H1 (cell line): Measurements from ENCODE around the gene CREB3L4. TPM values are rescaled to one million over a fixed set of nuclear protein-coding genes. Genes with fewer than 3 reads are reported as not detected.
A peak's percentile ranks its signal among the peaks of the same experiment; 100 is the strongest.

Source experiments
- CTCF ChIA-PET: fragments of 300-600 bp; sonication (Branson Sonifier 250); formaldehyde crosslinking; loops from one replicate; lab custom pipeline; 2021; ENCODE audit not compliant: partially characterized antibody; lab: Charles Lee
- POLR2A ChIA-PET: fragments of 300-600 bp; sonication (Branson Sonifier 250); formaldehyde crosslinking; loops from one replicate; lab custom pipeline; 2021; ENCODE audit warnings: inconsistent platforms; ENCODE audit not compliant: partially characterized antibody; lab: Charles Lee
- DNase-seq, 2 experiments: peaks; one replicate each; pipeline versions ENCODE4 v3.0.0 to v3.0.0-alpha.2; 2010 to 2022; ENCODE audit warnings: low spot score in 2 of 2, low read depth in 1 of 2, mixed read lengths in 1 of 2
- FAIRE-seq: peaks from 2 replicates; lab custom pipeline; 2011; peaks lifted over from hg19 to GRCh38; lab: Jason Lieb, UNC
- H2AFZ ChIP-seq: 2 replicates; pipeline ENCODE4 v1.8.1; 2012; ENCODE audit warnings: low read length, inconsistent platforms
- H2AK5ac ChIP-seq: 2 replicates; pipeline ENCODE4 v1.6.1; 2013; ENCODE audit warnings: low read depth, low read length
- H2BK120ac ChIP-seq: replicated peaks from 2 replicates; pipeline ENCODE3; 2013; ENCODE audit warnings: low read depth, low read length, inconsistent platforms
- H2BK12ac ChIP-seq: 2 replicates; pipeline ENCODE4 v1.6.1; 2013; ENCODE audit warnings: low read depth, low read length
- H2BK15ac ChIP-seq: 2 replicates; pipeline ENCODE4 v1.6.1; 2013; ENCODE audit warnings: low read length
- H2BK20ac ChIP-seq: 2 replicates; pipeline ENCODE4 v1.6.1; 2013; ENCODE audit warnings: low read length
- H2BK5ac ChIP-seq: 2 replicates; pipeline ENCODE4 v1.6.1; 2013; ENCODE audit warnings: low read depth, low read length
- H3K14ac ChIP-seq: 2 replicates; pipeline ENCODE4 v1.6.1; 2013; ENCODE audit warnings: inconsistent platforms; ENCODE audit not compliant: insufficient read length
- H3K18ac ChIP-seq: 2 replicates; pipeline ENCODE4 v1.6.1; 2013; ENCODE audit warnings: low read length; ENCODE audit errors: extremely low read depth
- H3K23ac ChIP-seq: 2 replicates; pipeline ENCODE4 v1.6.1; 2013; ENCODE audit warnings: inconsistent platforms; ENCODE audit not compliant: insufficient read length
- H3K23me2 ChIP-seq: 2 replicates; pipeline ENCODE4 v1.6.1; 2013; ENCODE audit warnings: low read depth, low read length
- H3K27ac ChIP-seq: 2 replicates; pipeline ENCODE4 v1.6.1; 2011; ENCODE audit warnings: low read depth, low read length, inconsistent platforms
- H3K27me3 ChIP-seq, 4 experiments: replicated peaks in 1 of 4; 1 replicate in 1 of 4; 2 replicates in 3 of 4; pipeline versions ENCODE4 v1.6.1 to v1.8.1; 2011 to 2013; ENCODE audit warnings: low read length in 3 of 4, mild to moderate bottlenecking in 3 of 4, inconsistent platforms in 2 of 4, mixed read lengths in 2 of 4, moderate library complexity in 1 of 4; ENCODE audit not compliant: control insufficient read depth in 3 of 4, insufficient read depth in 3 of 4; ENCODE audit errors: extremely low read depth in 1 of 4
- H3K36me3 ChIP-seq, 4 experiments: 2 replicates each; pipeline versions ENCODE4 v1.6.1 to v1.8.1; 2011 to 2013; ENCODE audit warnings: mild to moderate bottlenecking in 4 of 4, low read length in 3 of 4, moderate library complexity in 2 of 4, control low read depth in 1 of 4, inconsistent platforms in 1 of 4; ENCODE audit not compliant: insufficient read depth in 4 of 4, control insufficient read depth in 2 of 4
- H3K4ac ChIP-seq: replicated peaks from 2 replicates; pipeline ENCODE3; 2013; ENCODE audit warnings: low read length, low read depth, mixed read lengths, inconsistent platforms; ENCODE audit not compliant: insufficient read length
- H3K4me1 ChIP-seq, 4 experiments: replicated peaks in 1 of 4; 1 replicate in 1 of 4; 2 replicates in 3 of 4; pipeline versions ENCODE4 v1.6.1 to v1.8.1; 2011 to 2013; ENCODE audit warnings: low read length in 3 of 4, inconsistent platforms in 2 of 4, mixed read lengths in 1 of 4; ENCODE audit not compliant: insufficient read depth in 4 of 4, control insufficient read depth in 3 of 4
- H3K4me2 ChIP-seq, 2 experiments: 2 replicates each; pipeline versions ENCODE4 v1.6.1 to v1.8.1; 2011 to 2013; ENCODE audit warnings: low read depth in 2 of 2, low read length in 2 of 2, control low read depth in 1 of 2, inconsistent platforms in 1 of 2, mild to moderate bottlenecking in 1 of 2; ENCODE audit not compliant: insufficient read depth in 1 of 2
- H3K4me3 ChIP-seq, 4 experiments: fragments of 200-600, 300-600 bp in 1 of 4; sonication (generic), shearing (Covaris generic), sonication (Bioruptor Twin) in 1 of 4; 2 replicates each; pipeline versions ENCODE4 v1.5.1 to v1.8.1; 2011 to 2016; ENCODE audit warnings: low read length in 4 of 4, low read depth in 3 of 4, control low read depth in 2 of 4, inconsistent platforms in 2 of 4, mild to moderate bottlenecking in 2 of 4, mixed read lengths in 1 of 4, moderate library complexity in 1 of 4; ENCODE audit not compliant: insufficient read depth in 2 of 4; ENCODE audit errors: extremely low read depth in 1 of 4
- H3K56ac ChIP-seq: replicated peaks from 2 replicates; pipeline ENCODE3; 2013; ENCODE audit warnings: low read depth, mild to moderate bottlenecking, mixed read lengths, low read length, inconsistent platforms; ENCODE audit not compliant: insufficient read length
- H3K79me1 ChIP-seq: 2 replicates; pipeline ENCODE4 v1.6.1; 2013; ENCODE audit warnings: low read depth, low read length, control low read depth
- H3K79me2 ChIP-seq, 2 experiments: 2 replicates each; pipeline versions ENCODE4 v1.6.1 to v1.8.1; 2012 to 2013; ENCODE audit warnings: low read length in 2 of 2, mild to moderate bottlenecking in 2 of 2, inconsistent platforms in 1 of 2; ENCODE audit not compliant: insufficient read depth in 2 of 2, control insufficient read depth in 1 of 2
- H3K9ac ChIP-seq, 4 experiments: replicated peaks in 1 of 4; 1 replicate in 1 of 4; 2 replicates in 3 of 4; pipeline versions ENCODE4 v1.6.1 to v1.8.1; 2011 to 2013; ENCODE audit warnings: low read depth in 3 of 4, low read length in 3 of 4, control low read depth in 2 of 4, mild to moderate bottlenecking in 2 of 4, moderate library complexity in 2 of 4, inconsistent platforms in 1 of 4; ENCODE audit errors: extremely low read depth in 1 of 4
- H3K9me3 ChIP-seq, 2 experiments: 2 replicates each; pipeline versions ENCODE4 v1.6.1 to v1.8.1; 2012 to 2013; ENCODE audit warnings: mild to moderate bottlenecking in 2 of 2, moderate library complexity in 2 of 2, control low read depth in 1 of 2, inconsistent platforms in 1 of 2, low read depth in 1 of 2, low read length in 1 of 2, mixed read lengths in 1 of 2; ENCODE audit not compliant: insufficient read depth in 2 of 2
- H4K20me1 ChIP-seq, 2 experiments: replicated peaks in 1 of 2; 2 replicates each; pipeline versions ENCODE3 to v1.8.1; 2011 to 2013; ENCODE audit warnings: inconsistent platforms in 2 of 2, low read length in 2 of 2, mild to moderate bottlenecking in 1 of 2; ENCODE audit not compliant: insufficient read depth in 2 of 2, control insufficient read depth in 1 of 2
- H4K5ac ChIP-seq: 2 replicates; pipeline ENCODE4 v1.6.1; 2013; ENCODE audit warnings: low read length, low read depth, mixed read lengths, inconsistent platforms; ENCODE audit not compliant: insufficient read length
- H4K8ac ChIP-seq: 2 replicates; pipeline ENCODE4 v1.8.0; 2013; ENCODE audit warnings: mild to moderate bottlenecking, moderate library complexity, low read length, inconsistent platforms; ENCODE audit not compliant: insufficient read depth; ENCODE audit errors: extremely low read depth
- H4K91ac ChIP-seq: replicated peaks from 2 replicates; pipeline ENCODE3; 2013; ENCODE audit warnings: low read length, mixed read lengths, inconsistent platforms; ENCODE audit not compliant: insufficient read length
- EP300 ChIP-seq, 2 experiments: IDR thresholded peaks; 1 replicate in 1 of 2; 2 replicates in 1 of 2; pipeline ENCODE4 v1.6.1; 2011 to 2012; ENCODE audit warnings: low read depth in 2 of 2, low read length in 2 of 2, mild to moderate bottlenecking in 2 of 2, borderline replicate concordance in 1 of 2, inconsistent platforms in 1 of 2, moderate library complexity in 1 of 2
- SIN3A ChIP-seq, 2 experiments: IDR thresholded peaks in 1 of 2; conservative IDR thresholded peaks in 1 of 2; 2 replicates each; pipeline ENCODE4 v1.6.1; 2011 to 2012; ENCODE audit warnings: low read length in 2 of 2, improper control_type of control experiment in 1 of 2, low read depth in 1 of 2, mild to moderate bottlenecking in 1 of 2
- WGBS, 2 experiments: shearing (Covaris generic) in 1 of 2; methylation state at CpG; one replicate each; pipeline versions ENCODE4 v1.1.6 to v1.1.7; 2013 to 2015; ENCODE audit warnings: low lambda C conversion rate in 2 of 2, mixed read lengths in 2 of 2, inconsistent platforms in 1 of 2, low coverage in 1 of 2, missing lambda C conversion rate in 1 of 2; ENCODE audit not compliant: insufficient replicate concordance in 2 of 2, insufficient coverage in 1 of 2, insufficient read length in 1 of 2; ENCODE audit errors: extremely low coverage in 1 of 2, missing lambda C conversion rate in 1 of 2; 5-methylcytosine and 5-hydroxymethylcytosine counted together
- polyA plus RNA-seq, 7 experiments: library from polyadenylated mRNA; depleted of rRNA in 3 of 7; stranded (reverse) in 5 of 7; unstranded in 2 of 7; fragments of >200 nt in 5 of 7; fragments of 200-250 nt in 2 of 7; gene quantifications; 1 replicate in 5 of 7; 2 replicates in 1 of 7; 4 replicates in 1 of 7; pipeline versions ENCODE4 v1.2.1 to v1.2.3, GENCODE V29; 2011 to 2013; ENCODE audit warnings: missing spikeins in 2 of 7, mixed read lengths in 2 of 7
- total RNA-seq: library from RNA; stranded (reverse); fragmentation: NEBNext Ultra II Directional; extraction: Animal tissue kit (Norgen Biotek cat#: 25700); gene quantifications from 2 replicates; pipeline ENCODE4 v1.2.1, GENCODE V29; 2021

Gene CREB3L4
- total and polyA plus RNA-seq, 2 of the 8 experiments (the other 6 are each of a cell fraction or from before 2014, with no cell fraction given), result 34.4 to 54.0 TPM

DNA sequence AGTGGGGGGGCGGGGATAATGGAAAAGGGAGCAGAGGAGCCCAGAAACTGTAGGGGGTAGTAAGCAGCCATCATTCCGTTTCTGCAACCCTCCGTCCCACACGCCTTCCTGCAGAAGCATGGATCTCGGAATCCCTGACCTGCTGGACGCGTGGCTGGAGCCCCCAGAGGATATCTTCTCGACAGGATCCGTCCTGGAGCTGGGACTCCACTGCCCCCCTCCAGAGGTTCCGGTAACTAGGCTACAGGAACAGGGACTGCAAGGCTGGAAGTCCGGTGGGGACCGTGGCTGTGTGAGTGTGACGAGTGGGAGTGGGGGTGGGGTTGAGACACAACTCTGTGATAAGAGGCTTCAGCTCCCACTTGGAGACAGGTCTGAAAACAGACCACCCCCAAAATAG, 706 bp downstream of the CREB3L4 start:
- Histone ChIP-seq H2BK120ac (no peak overlapping the region), H2BK20ac (no peak overlapping the region), H3K18ac (peak overlapping the region; percentile 36), H3K79me2 (peaks cover 0 to 20% of the 10 kb centered on the region in 2 experiments; a peak in 2 of 4 replicates), H3K56ac (no peak overlapping the region), H3K9ac (peak overlapping the region; percentile 39 to 84 (median 73)), H4K20me1 (no peaks in the 10 kb centered on the region), H3K14ac (no peak overlapping the region), H3K4ac (peak overlapping the region; percentile 50), H3K23ac (no peak overlapping the region), H3K4me2 (peak overlapping the region; percentile 69 to 91), H2BK15ac (peak overlapping the region; percentile 53; the same call in 1 of the 2 replicates), H3K79me1 (no peaks in the 10 kb centered on the region; the same call in 1 of the 2 replicates), H2AFZ (no peak overlapping the region), H3K4me3 (peak overlapping the region; percentile 51 to 77 (median 66)), H3K4me1 (peaks cover 0 to 12% (median 5%) of the 10 kb centered on the region in 4 experiments; a peak in 5 of 7 replicates), H4K5ac (peak overlapping the region; percentile 37), H4K91ac (peak overlapping the region; percentile 63), H3K27me3 (no peaks in the 10 kb centered on the region), H4K8ac (peak overlapping the region; percentile 92; the same call in 1 of the 2 replicates), H2BK12ac (no peak overlapping the region), H2BK5ac (peak overlapping the region; percentile 21), H3K9me3 (no peaks in the 10 kb centered on the region), H3K23me2 (peaks cover 16% of the 10 kb centered on the region), H2AK5ac (no peak overlapping the region), H3K36me3 (peaks cover 0 to 10% (median under 1%) of the 10 kb centered on the region in 4 experiments; a peak in 2 of 8 replicates), H3K27ac (peak overlapping the region; percentile 61)
- ChIA-PET POLR2A (interaction anchor here (0.6 to 15.7 kb wide), 9 partner anchors 8 to 453 kb away, joined by 3 to 454 read pairs (median 47); partner anchors contain the start of genes CRTC2, DENND4B, GATAD2B and JTB), CTCF (interaction anchor here (1.7 to 4.5 kb wide), 2 partner anchors 10 to 22 kb away, joined by 4 to 29 read pairs; partner anchors contain the start of gene JTB)
- no peak for FAIRE-seq
- WGBS, 2 experiments, result 48% methylated on average over 11 of the region's 13 CpGs; no CpG with 5 or more reads in 1 of the 2 experiments
- TF ChIP-seq SIN3A (conservative IDR thresholded peaks at IDR 0.05 in 1 of 2, IDR thresholded peaks at IDR 0.05 in 1 of 2; ENCODE audit: low read depth in 1 of 2, low read length in 2 of 2) (0 out of 4 replicates have a peak, but pooled peaks of 1 of the 2 experiments have one; percentile 37), EP300 (IDR thresholded peaks at IDR 0.05; ENCODE audit: borderline replicate concordance in 1 of 2, low read depth in 2 of 2, low read length in 2 of 2) (no peak)
- no peak for DNase-seq
